ENCODE measurements around the gene FHDC1. TPM values are rescaled to one million over a fixed set of nuclear protein-coding genes. Genes with fewer than 3 reads are reported as not detected.

FHDC1 gene
- total RNA-seq, 1 donor from 2014 or later: 1.5 TPM

- no peak overlapping the region for H3K4me3 ChIP-seq (ENCODE audit: insufficient read depth, low read depth, low read length)
- no peaks in the 10 kb centered on the region for H3K9me3 ChIP-seq (ENCODE audit: insufficient read depth, low read depth, low read length)
- TF ChIP-seq EZH2 (IDR thresholded peaks at IDR 0.05; ENCODE audit: insufficient read depth, low read length) (no peak), CTCF (IDR thresholded peaks at IDR 0.05; ENCODE audit: insufficient read depth, low read depth, low read length) (no peak)
- no peak overlapping the region for H3K27ac ChIP-seq (ENCODE audit: low read depth, low read length)
- Mint-ChIP-seq H3K4me1 (ENCODE audit: low read depth, unreplicated experiment) (peaks cover 11% of the 10 kb centered on the region), H3K27ac (ENCODE audit: unreplicated experiment) (no peak overlapping the region), H3K4me3 (ENCODE audit: unreplicated experiment) (no peak overlapping the region), H3K36me3 (ENCODE audit: low read depth, unreplicated experiment) (no peaks in the 10 kb centered on the region), H3K27me3 (ENCODE audit: low read depth, unreplicated experiment) (peaks cover 27% of the 10 kb centered on the region), H3K9me3 (ENCODE audit: unreplicated experiment) (peaks cover 2% of the 10 kb centered on the region)
- no peaks in the 10 kb centered on the region for H3K4me1 ChIP-seq (ENCODE audit: insufficient read depth, low read length)
- no peaks in the 10 kb centered on the region for H4K20me1 ChIP-seq (ENCODE audit: insufficient read depth, low read length)
- H3K36me3 ChIP-seq (ENCODE audit: insufficient read depth, low read length): no peaks in the 10 kb centered on the region
- no peaks in the 10 kb centered on the region for H3K27me3 ChIP-seq (ENCODE audit: insufficient read depth, low read length)
- FAIRE-seq (no peak), DNase-seq (ENCODE audit: low read depth) (no peak)
- H3K4me2 ChIP-seq (ENCODE audit: low read length): no peak overlapping the region
- H2AFZ ChIP-seq (ENCODE audit: low read depth, low read length): no peak overlapping the region
- no peak overlapping the region for H3K9ac ChIP-seq (ENCODE audit: low read length)
- H3K79me2 ChIP-seq (ENCODE audit: insufficient read depth, low read length): no peaks in the 10 kb centered on the region
Measured at GRCh38 chr4:152997771-152998487, 61.8 kb downstream of the FHDC1 start.

GRCh38 chr4:152998861-152999260 lies 62.7 kb downstream of the FHDC1 start:
- DNase-seq (ENCODE audit: low read depth): no peak
- Histone ChIP-seq H4K20me1 (ENCODE audit: insufficient read depth, low read length) (no peaks in the 10 kb centered on the region), H3K4me1 (ENCODE audit: insufficient read depth, low read length) (no peaks in the 10 kb centered on the region), H3K9ac (ENCODE audit: low read length) (no peak overlapping the region), H3K27me3 (ENCODE audit: insufficient read depth, low read length) (no peaks in the 10 kb centered on the region), H2AFZ (ENCODE audit: low read depth, low read length) (no peak overlapping the region), H3K4me2 (ENCODE audit: low read length) (no peak overlapping the region), H3K27ac (ENCODE audit: low read depth, low read length) (no peak overlapping the region), H3K36me3 (ENCODE audit: insufficient read depth, low read length) (no peaks in the 10 kb centered on the region), H3K79me2 (ENCODE audit: insufficient read depth, low read length) (no peaks in the 10 kb centered on the region), H3K4me3 (ENCODE audit: insufficient read depth, low read depth, low read length) (no peak overlapping the region), H3K9me3 (ENCODE audit: insufficient read depth, low read depth, low read length) (no peaks in the 10 kb centered on the region)
- H3K27me3 Mint-ChIP-seq (ENCODE audit: low read depth, unreplicated experiment): peaks cover 27% of the 10 kb centered on the region
- no peak for FAIRE-seq
- no peak overlapping the region for H3K27ac Mint-ChIP-seq (ENCODE audit: unreplicated experiment)
- no peaks in the 10 kb centered on the region for H3K36me3 Mint-ChIP-seq (ENCODE audit: low read depth, unreplicated experiment)
- H3K4me3 Mint-ChIP-seq (ENCODE audit: unreplicated experiment): no peak overlapping the region
- TF ChIP-seq CTCF (IDR thresholded peaks at IDR 0.05; ENCODE audit: insufficient read depth, low read depth, low read length): no peak
- no peak for TF ChIP-seq EZH2 (IDR thresholded peaks at IDR 0.05; ENCODE audit: insufficient read depth, low read length)
- H3K9me3 Mint-ChIP-seq (ENCODE audit: unreplicated experiment): peaks cover 2% of the 10 kb centered on the region
- peaks cover 11% of the 10 kb centered on the region for H3K4me1 Mint-ChIP-seq (ENCODE audit: low read depth, unreplicated experiment)

Measured in astrocyte (in vitro differentiated cells and primary cell).